Stimulated activated CD8-positive, alpha-beta memory T cell treated with anti-CD3 and anti-CD28 coated beads, Interleukin-7, amount 100 ng/mL, for 1 hour (primary cell): ENCODE data around the gene ACOT13.
"Not testable (repeated sequence)": the region's sequence is repeated elsewhere in the genome, so short reads cannot be mapped to it uniquely, and the experiment has no call there.

Experiments used
- DNase-seq, 2 donors: peaks; one replicate each; pipeline ENCODE4 v3.0.0-alpha.2; 2020; ENCODE audit warnings: low read depth in 2 of 2

ACOT13 gene

DNA sequence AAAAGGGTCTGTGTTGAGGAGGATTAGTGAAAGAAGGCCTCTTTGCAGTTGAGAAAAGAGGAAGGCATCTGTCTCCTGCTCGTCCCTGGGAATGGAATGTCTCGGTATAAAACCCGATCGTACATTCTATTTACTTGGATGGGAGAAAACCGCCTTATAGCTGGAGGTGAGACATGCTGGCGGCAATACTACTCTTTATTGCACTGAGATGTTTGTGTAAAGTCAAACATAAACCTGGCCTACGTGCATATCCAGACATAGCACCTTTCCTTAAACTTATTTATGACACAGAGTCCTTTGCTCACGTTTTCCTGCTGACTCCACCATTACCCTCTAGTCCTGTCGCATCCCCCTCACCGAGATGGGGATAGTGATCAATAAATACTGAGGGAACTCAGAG lies 4.6 kb upstream of the ACOT13 start:
- no peak for DNase-seq

DNA sequence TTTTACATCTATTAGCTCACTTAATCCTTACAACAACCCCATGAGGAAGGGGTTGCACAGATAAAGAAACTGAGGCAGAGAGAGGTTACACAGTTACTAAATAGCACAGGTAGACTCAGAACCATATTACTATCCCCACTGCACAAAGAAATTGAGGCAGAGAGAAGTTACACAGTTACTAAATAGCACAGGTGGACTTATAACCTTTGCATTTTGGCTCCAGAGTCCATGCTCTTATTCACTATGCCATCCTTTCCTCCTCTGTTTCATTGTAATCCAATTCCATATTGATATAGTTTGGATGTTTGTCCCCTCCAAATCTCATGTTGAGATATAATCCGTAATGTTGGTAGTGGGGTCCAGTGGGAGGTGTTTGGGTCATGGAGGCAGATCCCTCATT lies 3.7 kb upstream of the ACOT13 start:
- DNase-seq: no peak

DNA sequence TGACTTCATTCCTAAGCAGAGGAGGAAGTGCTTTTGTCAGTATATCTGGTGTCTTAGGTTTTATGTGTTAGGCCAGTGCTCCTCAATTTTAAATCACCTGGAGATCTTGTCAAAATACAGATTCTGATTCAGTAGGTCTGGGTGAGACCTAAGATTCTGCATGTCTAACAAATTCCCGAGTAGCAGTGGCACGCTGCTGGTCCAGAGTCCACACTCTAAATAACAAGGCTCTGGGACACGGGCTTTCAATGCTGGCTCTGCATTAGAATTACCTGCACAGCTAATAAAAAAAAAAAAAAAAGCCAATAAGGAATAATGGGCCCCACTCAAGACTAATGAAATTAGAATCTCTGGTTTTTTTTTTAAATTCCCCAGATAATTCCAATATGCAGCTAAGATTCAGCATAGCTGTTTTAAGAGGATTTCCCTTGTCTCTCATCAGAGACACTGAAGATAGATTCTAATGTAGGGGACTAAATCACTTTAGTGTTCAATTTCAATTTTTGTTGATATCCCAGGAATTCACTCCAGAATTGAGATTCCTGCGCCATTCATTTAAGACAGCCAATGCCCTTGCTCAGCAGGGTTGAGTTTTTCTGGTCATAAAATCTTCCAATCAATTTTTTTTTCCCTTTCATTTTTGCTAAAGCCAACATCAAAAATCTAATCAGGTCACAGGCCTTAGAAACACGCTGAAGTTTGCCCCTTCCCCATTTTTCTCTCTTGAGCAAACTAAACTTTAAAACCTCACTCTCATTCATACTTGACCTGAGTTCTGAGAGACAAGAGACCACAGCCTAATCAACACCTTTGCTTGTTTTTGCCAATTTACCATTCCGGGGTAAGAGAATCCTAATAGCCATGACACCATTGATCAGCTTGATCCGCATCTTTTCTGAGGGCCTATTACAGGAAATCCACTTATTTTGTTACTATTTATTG lies 2.6 kb upstream of the ACOT13 start:
- no peak for DNase-seq

DNA sequence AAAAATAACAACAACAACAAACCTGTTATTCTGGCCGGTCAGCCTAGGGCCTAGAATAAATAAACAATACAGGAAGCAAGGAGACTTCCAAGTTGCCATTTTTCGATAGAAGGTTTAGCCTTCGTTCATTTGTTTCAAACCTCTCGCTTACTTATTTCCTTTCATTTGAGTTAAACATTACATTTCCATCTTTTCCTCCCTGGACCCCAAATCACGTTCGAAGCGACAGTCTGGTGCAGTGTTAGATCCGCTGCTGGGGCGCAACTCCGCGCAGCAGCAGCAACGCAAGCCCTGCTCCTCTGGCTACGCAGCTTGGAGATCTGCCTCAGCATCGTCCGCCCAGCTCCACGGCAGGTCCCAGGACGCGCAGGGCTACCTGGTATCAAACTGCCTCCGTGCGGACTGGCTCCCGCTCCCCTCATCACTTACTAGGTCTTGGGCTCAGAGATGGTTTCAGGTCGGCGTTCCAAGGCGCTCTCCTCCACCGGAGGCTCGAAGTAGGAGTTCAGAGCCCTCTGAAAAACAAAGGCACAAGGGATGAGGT lies 708 bp upstream of the ACOT13 start:
- DNase-seq: peak in 1 of 2 donors; percentile 23

DNA sequence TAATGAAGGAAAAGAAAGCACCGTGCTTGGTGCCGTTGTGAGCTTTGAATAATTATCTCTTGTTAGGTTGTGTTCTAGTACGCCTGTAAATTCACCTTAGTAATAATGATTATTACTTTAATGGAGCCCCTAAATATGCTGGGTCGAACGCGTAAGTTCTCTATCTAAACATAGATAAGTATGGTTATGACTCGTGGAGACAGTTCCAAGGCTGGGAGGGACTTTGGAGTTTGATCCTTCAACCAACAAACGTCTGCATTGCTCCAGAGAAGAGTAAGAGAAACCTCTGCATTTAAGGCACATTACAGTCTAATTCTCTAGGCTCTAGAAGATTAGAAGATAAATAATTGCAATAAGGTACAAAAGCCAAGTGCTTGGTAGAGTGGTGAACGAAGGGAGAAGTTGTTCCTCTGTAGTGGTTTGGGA lies 514 bp downstream of the ACOT13 start:
- DNase-seq: no peak

DNA sequence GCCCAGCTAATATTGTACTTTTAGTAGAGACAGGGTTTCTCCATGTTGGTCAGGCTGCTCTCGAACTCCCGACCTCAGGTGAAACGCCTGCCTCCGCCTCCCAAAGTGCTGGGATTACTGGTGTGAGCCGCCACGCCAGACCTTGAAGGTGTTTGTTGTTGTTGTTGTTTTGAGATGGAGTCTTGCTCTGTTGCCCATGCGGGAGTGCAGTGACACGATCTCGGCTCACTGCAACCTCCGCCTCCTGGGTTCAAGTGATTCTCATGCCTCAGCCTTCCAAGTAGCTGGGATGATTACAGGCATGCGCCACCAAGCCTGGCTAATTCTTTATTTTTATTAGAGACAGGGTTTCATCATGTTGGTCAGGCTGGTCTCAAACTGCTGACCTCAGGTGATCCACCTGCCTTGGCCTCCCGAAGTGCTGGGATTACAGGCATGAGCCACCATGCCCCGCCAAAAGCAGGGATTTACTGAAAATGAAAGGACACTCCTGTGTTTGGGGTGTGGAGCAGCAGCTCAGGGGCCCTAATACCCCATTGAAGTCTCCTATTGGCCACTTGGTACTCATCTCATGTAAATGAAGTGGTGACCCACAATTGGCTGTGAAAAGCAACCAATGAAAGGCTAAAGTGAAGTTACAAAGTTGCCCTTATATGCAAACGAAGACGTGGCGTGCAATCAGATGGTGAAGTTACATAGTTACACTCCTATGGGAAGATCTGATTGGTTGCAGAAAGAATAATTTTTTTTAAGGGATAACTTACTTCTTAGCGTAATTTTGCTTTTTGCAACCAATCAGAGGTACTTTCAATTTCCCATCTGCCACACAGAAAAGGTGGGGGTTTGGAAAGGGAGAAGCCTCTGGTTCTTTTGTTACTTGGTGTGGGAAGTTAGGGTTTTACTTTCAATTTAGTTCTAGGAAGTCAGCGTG lies 1.5 kb downstream of the ACOT13 start:
- not testable (repeated sequence) for DNase-seq

DNA sequence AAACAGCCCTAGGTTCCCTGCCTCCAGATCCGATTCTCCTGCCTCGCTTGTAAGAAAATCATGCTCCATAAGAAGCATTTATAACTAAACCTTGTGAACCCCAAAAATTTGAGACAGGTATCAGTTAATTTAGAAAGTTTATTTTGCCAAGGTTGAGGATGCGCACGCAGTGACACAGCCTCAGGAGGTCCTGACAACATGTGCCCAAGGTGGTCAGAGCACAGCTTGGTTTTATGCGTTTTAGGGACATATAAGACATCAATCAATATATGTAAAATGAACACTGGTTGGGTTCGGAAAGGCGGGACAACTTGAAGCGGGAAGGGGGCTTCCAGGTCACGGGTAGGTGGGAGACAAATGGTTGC lies 2.1 kb downstream of the ACOT13 start:
- no peak for DNase-seq

DNA sequence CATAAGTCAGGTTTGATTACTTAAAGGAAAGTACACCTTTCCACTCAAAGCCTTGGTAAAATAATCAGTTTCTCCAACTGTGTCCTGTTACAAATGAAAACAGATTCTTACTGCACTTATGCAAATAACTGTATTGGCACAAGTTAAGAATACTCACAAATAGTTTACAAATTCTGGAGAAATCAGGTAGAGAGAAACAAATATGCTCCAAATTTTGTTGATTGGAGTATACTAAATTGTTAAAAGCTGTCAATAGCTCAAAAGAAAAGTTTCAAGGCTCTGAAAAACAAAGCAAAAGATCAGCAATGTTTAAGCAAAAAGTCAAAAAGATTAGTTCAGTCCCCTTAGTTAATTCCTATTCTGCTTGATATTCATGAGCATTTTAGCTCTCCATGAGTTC lies 3.6 kb downstream of the ACOT13 start:
- DNase-seq: not testable (repeated sequence)

DNA sequence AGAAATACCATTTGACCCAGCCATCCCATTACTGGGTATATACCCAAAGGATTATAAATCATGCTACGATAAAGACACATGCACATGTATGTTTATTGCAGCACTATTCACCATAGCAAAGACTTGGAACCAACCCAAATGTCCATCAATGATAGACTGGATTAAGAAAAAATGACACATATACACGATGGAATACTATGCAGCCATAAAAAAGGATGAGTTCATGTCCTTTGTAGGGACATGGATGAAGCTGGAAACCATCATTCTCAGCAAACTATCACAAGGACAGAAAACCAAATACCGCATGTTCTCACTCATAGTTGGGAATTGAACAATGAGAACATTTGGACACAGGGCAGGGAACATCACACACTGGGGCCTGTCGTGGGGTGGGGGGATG lies 4.2 kb downstream of the ACOT13 start:
- DNase-seq: not testable (repeated sequence)

DNA sequence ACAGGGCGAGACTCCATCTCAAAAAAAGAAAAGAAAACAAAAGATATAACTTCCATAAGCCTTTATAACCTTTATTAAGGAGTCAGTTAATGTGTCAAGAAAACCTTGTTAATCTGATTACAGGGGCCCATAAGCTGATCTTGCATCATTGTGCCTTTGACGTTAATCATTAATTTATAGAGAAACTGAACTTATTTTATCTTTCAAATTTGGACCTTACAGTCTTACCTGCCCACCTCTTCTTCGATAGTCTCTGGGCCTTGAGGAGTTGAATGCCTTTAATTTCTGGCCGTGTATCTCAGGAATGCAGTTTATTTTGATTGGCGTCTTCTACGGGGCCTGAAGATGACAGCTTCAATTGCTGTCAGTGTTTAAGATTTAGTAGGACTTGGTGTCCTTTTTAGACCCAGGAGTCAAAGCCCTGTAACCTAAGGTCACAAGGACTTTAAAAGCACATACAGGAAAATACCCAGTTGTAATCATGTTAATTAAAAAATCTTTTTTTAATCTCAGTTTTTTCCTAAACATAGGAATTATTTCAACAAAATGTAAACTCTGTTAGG lies 5.8 kb downstream of the ACOT13 start:
- DNase-seq: no peak

DNA sequence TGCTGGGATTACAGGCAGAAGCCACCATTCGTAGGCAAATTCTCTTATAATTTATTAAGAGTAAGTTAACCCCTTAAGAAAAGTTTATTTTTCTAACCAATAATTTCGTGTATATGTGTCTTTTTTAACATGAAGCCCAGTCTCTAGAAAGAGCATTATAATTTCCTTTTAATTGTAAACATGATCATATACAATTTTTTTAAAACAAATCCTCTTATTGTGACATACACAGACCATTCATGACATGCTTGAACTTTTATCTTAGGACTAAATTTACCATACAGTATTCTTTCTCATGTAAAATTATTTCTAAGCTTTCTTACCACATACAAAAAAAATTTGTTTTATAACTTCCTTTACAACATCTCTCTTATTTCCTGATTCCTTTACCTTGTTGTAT lies 6.7 kb downstream of the ACOT13 start:
- DNase-seq: no peak

DNA sequence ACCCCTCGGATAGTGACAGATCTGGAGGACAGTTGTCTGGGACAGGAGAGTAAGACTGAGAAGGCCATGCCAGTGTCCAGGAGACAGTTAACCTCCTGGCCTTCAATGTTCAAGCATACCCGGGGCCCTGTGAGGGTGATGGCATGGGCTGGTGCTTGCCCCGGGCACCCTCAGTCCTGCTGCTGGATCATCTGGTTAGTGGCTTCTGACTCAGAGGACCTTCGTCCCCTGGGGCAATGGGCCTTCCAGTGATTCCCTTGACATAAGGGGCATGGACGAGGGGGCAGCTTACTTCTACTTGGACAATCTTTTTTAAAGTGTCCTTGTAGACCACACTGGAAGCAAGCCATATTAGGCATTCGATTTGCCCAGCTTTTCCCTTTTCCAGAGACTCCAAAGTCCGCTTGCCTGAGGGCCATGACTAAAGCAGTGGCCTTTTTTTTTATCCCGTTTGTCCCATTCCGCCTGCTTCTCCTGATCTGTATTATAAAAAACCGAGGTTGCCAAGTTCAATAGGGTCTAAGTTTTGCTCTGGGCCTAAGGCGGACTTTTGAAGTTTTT lies 12.0 kb downstream of the ACOT13 start:
- not testable (repeated sequence) for DNase-seq

DNA sequence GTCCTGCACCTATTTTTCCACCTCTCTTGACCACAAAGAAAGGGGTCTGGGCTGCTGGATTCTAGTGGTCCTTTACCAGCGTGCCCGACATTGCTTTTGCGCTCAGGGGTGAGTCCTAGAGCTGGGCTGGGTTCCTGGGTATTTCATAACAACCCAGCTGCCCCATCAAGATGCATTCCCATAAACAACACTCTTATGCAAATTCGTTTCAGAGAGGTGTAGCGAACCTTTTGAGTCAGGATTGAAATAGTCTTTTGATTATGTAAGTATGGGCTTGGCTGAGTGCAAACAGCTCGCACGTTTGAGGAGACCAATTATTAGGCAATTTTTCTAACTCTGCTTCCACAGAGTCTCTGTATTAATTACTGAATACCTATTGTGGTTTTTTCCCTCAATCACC lies 13.7 kb downstream of the ACOT13 start:
- no peak for DNase-seq

DNA sequence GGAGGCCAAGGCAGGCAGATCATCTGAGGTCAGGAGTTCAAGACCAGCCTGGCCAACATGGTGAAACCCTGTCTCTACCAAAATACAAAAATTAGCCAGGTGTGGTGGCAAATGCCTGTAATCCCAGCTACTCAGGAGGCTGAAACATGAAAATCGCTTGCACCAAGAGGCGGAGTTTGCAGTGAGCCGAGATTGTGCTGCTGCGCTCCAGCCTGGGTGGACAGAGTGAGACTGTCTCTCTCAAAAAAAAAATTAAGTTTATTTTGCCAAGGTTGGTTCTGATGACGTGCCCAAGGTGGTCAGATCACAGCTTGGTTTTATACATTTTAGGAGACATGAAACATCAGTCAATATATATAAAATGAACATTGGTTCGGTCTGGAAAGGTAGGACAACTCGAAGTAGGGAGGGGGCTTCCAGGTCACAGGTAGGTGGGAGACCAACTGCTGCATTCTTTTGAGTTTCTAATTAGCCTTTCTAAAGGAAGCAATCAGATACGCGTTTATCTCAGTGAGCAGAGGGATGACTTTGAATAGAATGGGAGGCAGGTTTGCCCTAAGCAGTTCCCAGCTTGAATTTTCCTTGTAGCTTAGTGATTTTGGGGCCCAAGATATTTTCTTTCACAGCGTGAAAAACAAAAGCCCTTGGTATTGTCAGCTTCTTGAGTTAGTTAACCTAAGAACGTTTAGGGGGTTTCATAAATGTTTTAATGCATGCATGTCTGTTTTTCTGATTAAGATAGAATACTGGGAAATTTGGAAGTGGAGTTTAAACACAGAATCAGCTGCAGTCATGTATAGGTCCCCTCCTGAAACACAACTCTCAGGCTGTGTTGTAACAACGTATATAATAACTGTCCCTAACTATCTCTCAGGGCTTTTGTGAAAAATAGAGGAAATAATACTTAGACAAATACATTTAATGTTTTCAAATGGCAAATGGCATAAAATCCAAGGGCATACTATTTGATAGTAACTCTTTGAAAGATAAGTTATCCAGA lies 16.7 kb downstream of the ACOT13 start:
- no peak for DNase-seq

DNA sequence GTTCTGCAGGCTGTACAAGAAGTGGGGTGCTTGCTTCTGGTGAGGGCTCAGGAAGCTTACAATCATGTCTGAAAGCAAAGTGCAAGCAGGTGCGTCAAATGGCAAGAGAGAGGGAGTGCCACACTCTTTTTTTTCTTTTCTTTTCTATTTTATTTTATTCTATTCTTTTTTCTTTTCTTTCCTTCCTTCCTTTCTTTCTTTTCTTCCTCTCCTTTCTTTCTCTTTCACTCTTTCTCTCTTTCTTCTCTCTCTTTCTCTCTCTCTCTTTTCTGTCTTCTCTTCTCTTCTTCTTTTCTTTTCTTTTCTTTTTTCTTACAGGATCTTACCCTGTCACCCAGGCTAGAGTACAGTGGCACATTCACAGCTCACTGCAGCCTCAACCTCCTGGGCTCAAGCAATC lies 19.5 kb downstream of the ACOT13 start:
- no peak for DNase-seq

DNA sequence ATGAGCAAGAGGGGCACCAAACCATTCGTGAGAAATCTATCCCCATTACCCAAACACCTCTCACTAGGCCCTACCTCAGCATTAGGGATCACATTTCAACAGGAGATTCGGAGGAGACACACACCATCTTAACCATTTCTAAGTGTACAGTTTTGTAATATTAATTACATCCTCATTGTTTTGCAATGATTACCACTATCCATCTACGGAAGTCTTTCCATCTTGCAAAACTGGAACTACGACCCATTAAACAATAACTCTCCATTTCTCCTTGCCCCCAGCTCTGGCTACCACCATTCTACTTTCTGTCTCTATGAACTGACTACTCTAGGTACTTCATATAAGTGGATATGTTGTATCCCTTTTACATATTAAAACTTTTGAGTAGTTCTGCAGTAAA lies 20.1 kb downstream of the ACOT13 start:
- DNase-seq: no peak

DNA sequence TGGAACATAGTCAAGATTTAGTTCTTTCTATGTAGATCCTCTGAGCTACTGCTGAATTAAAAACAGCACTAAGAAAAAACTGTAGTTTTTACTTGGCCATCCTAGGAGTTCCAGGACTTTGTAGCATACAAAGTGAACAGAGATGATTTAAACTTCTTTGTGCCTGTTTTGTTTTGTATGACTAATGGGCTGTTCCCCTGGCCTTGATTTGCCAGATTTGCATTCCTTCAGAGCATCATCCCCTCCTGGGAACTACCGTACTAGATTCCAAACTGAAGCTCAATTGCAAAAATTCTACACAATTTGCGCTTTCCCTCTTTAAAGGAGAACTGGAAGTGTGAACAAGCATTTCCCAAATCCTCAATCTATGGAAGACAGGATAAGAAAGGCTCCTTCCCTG lies 23.1 kb downstream of the ACOT13 start:
- no peak for DNase-seq

DNA sequence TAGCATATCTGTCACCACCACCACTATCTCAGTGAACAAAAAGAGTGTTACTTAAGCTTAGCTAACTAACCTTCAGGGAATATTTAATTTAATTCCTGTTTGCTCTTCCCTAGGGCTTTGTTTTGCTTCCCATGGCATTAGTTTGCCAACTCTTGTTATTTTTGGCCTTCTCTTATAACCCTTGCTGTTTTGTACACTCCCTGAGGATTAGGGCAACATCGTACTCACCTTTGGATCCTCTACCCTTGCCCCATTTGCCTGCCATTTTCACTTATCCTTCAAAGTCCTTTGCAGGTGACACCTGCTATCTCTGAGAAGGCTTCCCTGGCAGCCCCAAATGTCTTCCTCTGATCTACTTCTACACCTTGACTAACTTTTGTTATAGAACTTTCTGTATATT lies 23.7 kb downstream of the ACOT13 start:
- DNase-seq: no peak

DNA sequence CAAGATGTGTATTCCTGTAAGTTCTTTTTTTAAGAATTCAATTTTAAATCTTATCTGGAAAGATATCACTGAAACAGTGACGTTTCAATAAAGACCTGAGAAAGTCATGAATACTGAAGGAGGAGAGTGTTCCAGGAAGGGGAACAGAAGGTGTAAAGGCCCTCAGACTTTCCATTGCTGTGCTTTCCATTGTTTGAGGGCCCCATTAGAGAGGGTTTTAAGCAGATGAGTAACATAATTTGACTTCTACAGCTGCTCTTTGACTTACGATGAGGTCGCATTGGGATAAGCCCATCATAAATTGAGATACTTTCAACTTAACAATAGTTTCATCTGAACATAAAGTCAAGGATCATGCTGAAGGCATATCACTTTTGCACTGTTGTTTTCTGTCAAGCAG lies 24.7 kb downstream of the ACOT13 start:
- DNase-seq: no peak

DNA sequence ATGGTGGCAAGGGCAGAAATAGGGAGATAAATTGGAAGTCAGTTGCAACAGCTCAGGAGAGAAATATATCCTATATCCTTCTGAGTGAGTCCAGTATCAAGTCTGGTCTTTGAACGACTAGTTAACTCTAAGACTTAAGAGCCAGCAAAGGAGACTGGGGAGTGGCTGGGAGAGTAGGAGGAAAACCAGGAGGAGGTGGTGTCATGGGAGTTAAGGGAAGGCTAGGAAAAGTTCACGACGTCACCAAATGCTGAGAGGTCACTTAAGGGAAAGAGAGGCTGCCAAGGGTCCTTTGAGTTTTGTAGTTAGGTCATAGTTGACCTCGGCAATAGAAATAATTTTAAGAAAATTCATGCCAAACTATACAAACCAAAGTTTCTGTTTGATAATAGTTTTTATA lies 25.1 kb downstream of the ACOT13 start:
- DNase-seq: no peak

DNA sequence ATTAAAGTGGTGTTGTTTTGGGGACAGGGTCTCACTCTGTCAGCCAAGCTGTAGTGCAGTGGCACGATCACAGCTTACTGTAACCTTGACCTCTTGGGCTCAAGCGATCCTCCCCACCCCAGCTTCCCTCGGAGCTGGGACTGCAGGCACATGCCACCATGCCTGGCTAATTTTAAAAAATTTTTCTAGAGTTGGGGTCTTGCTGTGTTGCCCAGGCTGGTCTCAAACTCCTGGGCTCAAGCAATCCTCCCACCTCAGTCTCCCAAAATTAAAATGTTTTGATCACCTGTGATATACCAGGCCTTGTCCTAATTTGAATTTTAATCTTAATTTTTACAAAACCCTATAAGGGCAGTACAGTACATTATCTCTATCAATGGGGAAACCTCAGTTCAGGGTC lies 25.5 kb downstream of the ACOT13 start:
- DNase-seq: no peak
